Measurements from ENCODE around the gene TF. TPM values are rescaled to one million over a fixed set of nuclear protein-coding genes. Genes with fewer than 3 reads are reported as not detected.

The TF gene
- polyA plus RNA-seq, 3 donors = 0.73 TPM; not detected in 2

- H4K20me1 ChIP-seq (ENCODE audit: insufficient read depth, low read length) = no peaks in the 10 kb centered on the region
- WGBS (ENCODE audit: insufficient coverage) = 93% methylated on average over 3 of the region's 4 CpGs
- H3K27me3 Mint-ChIP-seq (ENCODE audit: low read depth in 3 of 3) = peaks cover 7 to 9% (median 7%) of the 10 kb centered on the region in 3 donors
- no peaks in the 10 kb centered on the region for H3K27me3 ChIP-seq (ENCODE audit: control insufficient read depth in 2 of 2, insufficient read depth in 2 of 2, low read length in 2 of 2)
- H3K27ac Mint-ChIP-seq = peak overlapping the region in 1 of 7 donors; percentile 82
- no peak overlapping the region for H3K9ac ChIP-seq (ENCODE audit: insufficient read depth, low read length, poor library complexity, severe bottlenecking)
- no peak for TF ChIP-seq CTCF (IDR thresholded peaks at IDR 0.05)
- H3K4me3 ChIP-seq (replicated peaks in 1 of 3; ENCODE audit: low read depth in 2 of 3, low read length in 3 of 3) = peak overlapping the region in 1 of 3 experiments; percentile 89
- H3K36me3 ChIP-seq (replicated peaks in 1 of 2; ENCODE audit: control insufficient read depth in 1 of 2, insufficient read depth in 2 of 2, low read length in 2 of 2) = peaks cover 15 to 24% of the 10 kb centered on the region in 2 donors
- H3K9me3 Mint-ChIP-seq = peaks cover 0 to 2% (median 0%) of the 10 kb centered on the region in 7 donors
- no peak overlapping the region for H3K4me3 Mint-ChIP-seq
- no peaks in the 10 kb centered on the region for H3K9me3 ChIP-seq (replicated peaks in 1 of 2; ENCODE audit: control insufficient read depth in 1 of 2, insufficient read depth in 1 of 2, low read length in 2 of 2)
- peaks cover 17 to 21% of the 10 kb centered on the region in 2 donors for H3K36me3 Mint-ChIP-seq
- H3K4me1 Mint-ChIP-seq = peaks cover 28% of the 10 kb centered on the region
- intact Hi-C loops (cut with micrococcal nuclease) = loop anchor here (10.0 kb wide), 4 partner anchors 140 to 1080 kb away; partner anchors contain the start of genes NPHP3 (in 2 of the 2), ANAPC13 (in 1 of the 2), CDV3 (in 1 of the 2) and CEP63 (in 1 of the 2)
- peaks cover 16 to 19% of the 10 kb centered on the region in 2 donors for H3K4me1 ChIP-seq (ENCODE audit: control insufficient read depth in 1 of 2, insufficient read depth in 2 of 2, low read length in 2 of 2)
- DNase-seq = no peak
- peak overlapping the region; percentile 95 for H2AFZ ChIP-seq (ENCODE audit: insufficient read depth, low read depth, low read length, poor library complexity, severe bottlenecking)
- no peak overlapping the region for H3K27ac ChIP-seq (ENCODE audit: low read depth in 1 of 2, low read length in 2 of 2)
- H3K4me2 ChIP-seq (replicated peaks; ENCODE audit: extremely low read depth, low read length, poor library complexity, severe bottlenecking) = peak overlapping the region; percentile 94
- peaks cover 20% of the 10 kb centered on the region for H3K79me2 ChIP-seq (ENCODE audit: insufficient read depth, low read length)
Observed at GRCh38 chr3:133804896-133805295, 58.7 kb downstream of the TF start.

- H3K27me3 ChIP-seq (ENCODE audit: control insufficient read depth in 2 of 2, insufficient read depth in 2 of 2, low read length in 2 of 2) = no peaks in the 10 kb centered on the region
- H2AFZ ChIP-seq (ENCODE audit: insufficient read depth, low read depth, low read length, poor library complexity, severe bottlenecking) = peak overlapping the region; percentile 95
- peaks cover 19 to 28% of the 10 kb centered on the region in 2 donors for H3K36me3 ChIP-seq (replicated peaks in 1 of 2; ENCODE audit: control insufficient read depth in 1 of 2, insufficient read depth in 2 of 2, low read length in 2 of 2)
- no peak for DNase-seq
- no peaks in the 10 kb centered on the region for H3K9me3 ChIP-seq (replicated peaks in 1 of 2; ENCODE audit: control insufficient read depth in 1 of 2, insufficient read depth in 1 of 2, low read length in 2 of 2)
- H3K4me1 ChIP-seq (ENCODE audit: control insufficient read depth in 1 of 2, insufficient read depth in 2 of 2, low read length in 2 of 2) = peaks cover 16% of the 10 kb centered on the region in 2 donors
- H3K79me2 ChIP-seq (ENCODE audit: insufficient read depth, low read length) = peaks cover 20% of the 10 kb centered on the region
- H3K9ac ChIP-seq (ENCODE audit: insufficient read depth, low read length, poor library complexity, severe bottlenecking) = peak overlapping the region; percentile 70
- intact Hi-C loops (cut with micrococcal nuclease) = loop anchor here (10.0 kb wide), 4 partner anchors 141 to 1081 kb away; partner anchors contain the start of genes NPHP3 (in 2 of the 2), ANAPC13 (in 1 of the 2), CDV3 (in 1 of the 2) and CEP63 (in 1 of the 2)
- Mint-ChIP-seq H3K27ac (peak overlapping the region in 6 of 7 donors; percentile 19 to 88 (median 78)), H3K4me3 (peak overlapping the region; percentile 94 to 97), H3K36me3 (peaks cover 22 to 25% of the 10 kb centered on the region in 2 donors), H3K4me1 (peaks cover 24% of the 10 kb centered on the region), H3K27me3 (ENCODE audit: low read depth in 3 of 3) (peaks cover 5 to 7% (median 7%) of the 10 kb centered on the region in 3 donors), H3K9me3 (peaks cover 0 to under 1% (median 0%) of the 10 kb centered on the region in 7 donors)
- H3K4me2 ChIP-seq (replicated peaks; ENCODE audit: extremely low read depth, low read length, poor library complexity, severe bottlenecking) = peak overlapping the region; percentile 94
- 37% methylated on average over 7 of the region's 15 CpGs for WGBS (ENCODE audit: insufficient coverage)
- no peaks in the 10 kb centered on the region for H4K20me1 ChIP-seq (ENCODE audit: insufficient read depth, low read length)
- no peak overlapping the region for H3K27ac ChIP-seq (ENCODE audit: low read depth in 1 of 2, low read length in 2 of 2)
- no peak for TF ChIP-seq CTCF (IDR thresholded peaks at IDR 0.05)
- peak overlapping the region; percentile 82 to 94 (median 89) for H3K4me3 ChIP-seq (replicated peaks in 1 of 3; ENCODE audit: low read depth in 2 of 3, low read length in 3 of 3)
Observed at GRCh38 chr3:133805384-133805701, 59.1 kb downstream of the TF start.

All from CD14-positive monocyte (primary cell).